Endothelial cell of umbilical vein (primary cell): ENCODE data around the gene COPS6. TPM values are rescaled to one million over a fixed set of nuclear protein-coding genes. Genes with fewer than 3 reads are reported as not detected.

Experiments used
- BruUV-seq: library from RNA; stranded (reverse); fragments of 400-500 nt; replicated peaks from 2 replicates; lab custom pipeline; 2021; lab: Mats Ljungman, UMichigan
- CTCF ChIA-PET: fragments of 300-600, 350-600 bp; sonication (Branson Sonifier 250); formaldehyde crosslinking; loops from one replicate; lab custom pipeline; 2021; ENCODE audit warnings: antibody characterized with exemption, inconsistent platforms; lab: Charles Lee
- POLR2A ChIA-PET: fragments of 300-600, 350-600 bp; sonication (Branson Sonifier 250); formaldehyde crosslinking; loops from one replicate; lab custom pipeline; 2021; ENCODE audit warnings: antibody characterized with exemption, inconsistent platforms; lab: Charles Lee
- DNase-seq: peaks from one replicate; pipeline ENCODE4 v3.0.0-alpha.2; 2011; ENCODE audit warnings: low read depth, low spot score
- FAIRE-seq: peaks from 2 replicates; lab custom pipeline; 2011; peaks lifted over from hg19 to GRCh38; lab: Jason Lieb, UNC
- H2AFZ ChIP-seq: 2 replicates; pipeline ENCODE4 v1.6.0; 2012; ENCODE audit warnings: low read depth, low read length, control low read depth, inconsistent platforms
- H3K27ac ChIP-seq: 2 replicates; pipeline ENCODE4 v1.5.1; 2011; ENCODE audit warnings: low read depth, mild to moderate bottlenecking, control low read depth, low read length, moderate library complexity; ENCODE audit not compliant: insufficient read depth
- H3K27me3 ChIP-seq, 2 experiments: 2 replicates each; pipeline versions ENCODE4 v1.6.0 to v1.6.1; 2011; ENCODE audit warnings: low read length in 2 of 2, mixed read lengths in 1 of 2; ENCODE audit not compliant: control insufficient read depth in 2 of 2, insufficient read depth in 2 of 2
- H3K36me3 ChIP-seq, 2 experiments: 2 replicates in 1 of 2; 3 replicates in 1 of 2; pipeline ENCODE4 v1.5.1; 2011; ENCODE audit warnings: low read length in 2 of 2, mild to moderate bottlenecking in 1 of 2, moderate library complexity in 1 of 2; ENCODE audit not compliant: control insufficient read depth in 2 of 2, insufficient read depth in 2 of 2; ENCODE audit errors: extremely low read depth in 1 of 2
- H3K4me1 ChIP-seq: 3 replicates; pipeline ENCODE4 v1.5.1; 2011; ENCODE audit warnings: mild to moderate bottlenecking, low read length; ENCODE audit not compliant: control insufficient read depth, insufficient read depth; ENCODE audit errors: extremely low read depth
- H3K4me2 ChIP-seq: 2 replicates; pipeline ENCODE4 v1.6.1; 2011; ENCODE audit warnings: low read length, control low read depth, mixed read lengths; ENCODE audit not compliant: insufficient read depth
- H3K4me3 ChIP-seq, 3 experiments: fragments of 200-600 bp in 1 of 3; sonication (generic), shearing (Covaris generic) in 1 of 3; replicated peaks in 1 of 3; 2 replicates each; pipeline ENCODE4 v1.5.1; 2011 to 2016; ENCODE audit warnings: control low read depth in 3 of 3, low read length in 3 of 3, mild to moderate bottlenecking in 2 of 3, inconsistent platforms in 1 of 3, low read depth in 1 of 3, moderate library complexity in 1 of 3; ENCODE audit not compliant: insufficient read depth in 1 of 3
- H3K79me2 ChIP-seq: 2 replicates; pipeline ENCODE4 v1.6.0; 2012; ENCODE audit warnings: low read length, inconsistent platforms; ENCODE audit not compliant: control insufficient read depth, insufficient read depth
- H3K9ac ChIP-seq: replicated peaks from 2 replicates; pipeline ENCODE3; 2011; ENCODE audit warnings: low read length, control low read depth; ENCODE audit not compliant: insufficient read depth; ENCODE audit errors: extremely low read depth
- H3K9me1 ChIP-seq: replicated peaks from 3 replicates; pipeline ENCODE4 v1.6.0; 2011; ENCODE audit warnings: mild to moderate bottlenecking, low read length; ENCODE audit not compliant: control insufficient read depth, insufficient read depth; ENCODE audit errors: extremely low read depth
- H3K9me3 ChIP-seq: replicated peaks from 2 replicates; pipeline ENCODE4 v1.5.1; 2012; ENCODE audit warnings: low read length, inconsistent platforms; ENCODE audit not compliant: control insufficient read depth, insufficient read depth
- H4K20me1 ChIP-seq: replicated peaks from 2 replicates; pipeline ENCODE3; 2011; ENCODE audit warnings: mild to moderate bottlenecking, low read length; ENCODE audit not compliant: control insufficient read depth, insufficient read depth; ENCODE audit errors: extremely low read depth
- FOS ChIP-seq: IDR thresholded peaks from 2 replicates; pipeline ENCODE4 v1.6.1; 2011; ENCODE audit warnings: mild to moderate bottlenecking, low read length, moderate library complexity, borderline replicate concordance; ENCODE audit not compliant: insufficient read depth
- GATA2 ChIP-seq: IDR thresholded peaks from 2 replicates; pipeline ENCODE4 v1.7.0; 2011; ENCODE audit warnings: low read depth, mild to moderate bottlenecking, moderate library complexity, mixed read lengths, low read length; ENCODE audit not compliant: insufficient read length, insufficient read depth
- JUN ChIP-seq: IDR thresholded peaks from 2 replicates; pipeline ENCODE4 v1.6.1; 2011; ENCODE audit warnings: borderline replicate concordance, low read depth; ENCODE audit not compliant: insufficient read length, insufficient read depth
- MYC ChIP-seq: IDR thresholded peaks from one replicate; pipeline ENCODE4 v1.6.1; 2011; ENCODE audit warnings: mild to moderate bottlenecking, low read depth, low read length
- POLR2AphosphoS5 ChIP-seq: IDR thresholded peaks from 2 replicates; pipeline ENCODE4 v1.6.1; 2012; ENCODE audit warnings: low read depth, mild to moderate bottlenecking, control low read depth, low read length, moderate library complexity; ENCODE audit not compliant: insufficient read depth
- dilution Hi-C: fragments of 300-500 bp; cut with MboI; formaldehyde crosslinking; loops from one replicate; pipeline ENCODE4 v1.15.0; 2019; ENCODE audit warnings: low sequenced_read_pairs; ENCODE audit not compliant: extremely low pct_ligation_motif_present
- intact Hi-C: fragments of 100-400 bp; cut with micrococcal nuclease; formaldehyde crosslinking; loops from one replicate; pipeline ENCODE4 v1.10.0; 2022
- polyA plus RNA-seq, 4 experiments: library from polyadenylated mRNA; depleted of rRNA in 3 of 4; stranded (reverse) in 3 of 4; unstranded in 1 of 4; fragments of >200 nt; gene quantifications; 2 replicates each; pipeline versions ENCODE4 v1.2.1 to v1.2.3, GENCODE V29; 2011 to 2012; ENCODE audit warnings: missing spikeins in 1 of 4
- total RNA-seq: library from RNA; stranded (reverse); gene quantifications from 2 replicates; pipeline ENCODE4 v1.2.3, GENCODE V29; 2021

The COPS6 gene
- total and polyA plus RNA-seq, 2 donors (not counting 3 experiments of a cell fraction or from before 2014, with no cell fraction given) = 188 to 251 TPM

DNA sequence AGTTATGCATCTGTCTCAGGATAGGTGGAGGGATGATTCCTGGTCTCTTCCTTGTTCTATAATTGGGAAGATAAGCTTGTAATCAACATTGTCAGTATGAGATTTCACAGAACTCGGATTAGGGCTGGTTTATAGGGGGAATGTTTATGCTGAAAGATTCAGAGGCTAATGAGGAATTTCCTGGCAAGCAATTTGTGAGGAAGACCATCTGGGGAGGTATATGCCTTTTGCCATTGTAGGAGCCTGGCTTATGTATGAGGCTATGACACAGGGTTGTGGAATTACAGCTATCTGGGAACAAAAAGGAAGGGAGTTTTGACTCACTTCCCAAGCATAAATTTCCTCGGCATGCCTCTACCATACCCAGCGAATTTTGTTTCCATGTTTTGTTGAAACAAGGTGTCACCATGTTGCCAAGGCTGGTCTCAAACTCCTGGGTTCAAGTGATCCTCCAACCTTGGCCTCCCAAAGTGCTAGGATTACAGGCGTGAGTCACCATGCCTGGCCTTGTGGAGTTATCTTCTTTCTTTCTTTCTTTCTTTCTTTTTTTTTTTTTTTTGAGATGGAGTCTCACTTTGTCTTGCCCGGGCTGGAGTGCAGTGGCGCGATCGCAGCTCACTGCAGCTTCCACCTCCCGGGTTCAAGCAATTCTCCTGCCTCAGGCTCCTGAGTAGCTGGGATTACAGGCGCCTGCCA lies 1.6 kb upstream of the COPS6 start:
- peak; percentile 90 for TF ChIP-seq FOS
- peak; percentile 98 for TF ChIP-seq JUN
- peak; percentile 84 for TF ChIP-seq POLR2AphosphoS5
- TF ChIP-seq GATA2 = peak; percentile 75
- TF ChIP-seq MYC = no peak
- Histone ChIP-seq H3K4me3 (peak overlapping the region in 1 of 3 experiments; percentile 16), H3K9ac (peak overlapping the region; percentile 84), H3K4me1 (peaks cover 33% of the 10 kb centered on the region), H4K20me1 (no peaks in the 10 kb centered on the region), H3K27me3 (no peaks in the 10 kb centered on the region), H3K36me3 (peaks cover 7 to 10% of the 10 kb centered on the region in 2 experiments), H3K79me2 (peaks cover 17% of the 10 kb centered on the region), H3K4me2 (peak overlapping the region; percentile 73), H3K27ac (peak overlapping the region; percentile 94), H3K9me1 (no peaks in the 10 kb centered on the region), H3K9me3 (no peaks in the 10 kb centered on the region), H2AFZ (peak overlapping the region; percentile 14)
- peak; percentile 99 for FAIRE-seq
- CTCF ChIA-PET = interaction anchor here (0.6 to 2.9 kb wide), 4 partner anchors 14 to 619 kb away, joined by 3 to 18 read pairs (median 4); partner anchors contain the start of genes AP4M1, MCM7 and POP7
- BruUV-seq = no TSS peak
- POLR2A ChIA-PET = interaction anchor here (0.7 to 2.0 kb wide), 4 partner anchors 10 to 1013 kb away, joined by 3 to 10 read pairs (median 4); partner anchors contain the start of genes MCM7 and TRIM4
- dilution Hi-C loops = no loop called here
- DNase-seq = peak; percentile 97
- intact Hi-C loops = loop anchor here (1.0 to 10.0 kb wide), 3 partner anchors 14 to 172 kb away; partner anchors contain the start of genes AP4M1, MBLAC1, MCM7 and TRIM4
